Measurements from ENCODE around the gene SAMD10. TPM values are rescaled to one million over a fixed set of nuclear protein-coding genes. Genes with fewer than 3 reads are reported as not detected.
A peak's percentile ranks its signal among the peaks of the same experiment; 100 is the strongest.

The SAMD10 gene
- polyA plus RNA-seq, 1 donor = 5.0 TPM

GRCh38 chr20:63968928-63969760 lies 10.3 kb downstream of the SAMD10 start:
- peak in 1 of 2 donors; percentile 49 for DNase-seq
- H3K27ac ChIP-seq (ENCODE audit: low read length) = no peak overlapping the region

GRCh38 chr20:63968136-63968927 lies 11.1 kb downstream of the SAMD10 start:
- 100% methylated on average over 1 of the region's 14 CpGs for WGBS (ENCODE audit: insufficient coverage, low lambda C conversion rate)

More at GRCh38 chr20:63968928-63969760, 10.3 kb downstream of the SAMD10 start:
- Histone ChIP-seq H3K9me3 (ENCODE audit: control insufficient read depth, low read depth, low read length) (peaks cover 34% of the 10 kb centered on the region), H3K4me1 (ENCODE audit: control insufficient read depth, insufficient read depth, low read length) (peaks cover 14% of the 10 kb centered on the region), H3K4me3 (ENCODE audit: low read length) (peak overlapping the region; percentile 45), H3K36me3 (ENCODE audit: control insufficient read depth, insufficient read depth, low read length) (peaks cover 18% of the 10 kb centered on the region), H3K27me3 (ENCODE audit: control insufficient read depth, insufficient read depth, low read length) (peaks cover 6% of the 10 kb centered on the region)
- WGBS (ENCODE audit: insufficient coverage, low lambda C conversion rate) = no CpG with 5 or more reads among the region's 70 CpGs

GRCh38 chr20:63967330-63968135 lies 11.9 kb downstream of the SAMD10 start:
- Histone ChIP-seq H3K27ac (ENCODE audit: low read length) (no peak overlapping the region), H3K4me1 (ENCODE audit: control insufficient read depth, insufficient read depth, low read length) (peaks cover 11% of the 10 kb centered on the region), H3K9me3 (ENCODE audit: control insufficient read depth, low read depth, low read length) (peaks cover 49% of the 10 kb centered on the region), H3K4me3 (ENCODE audit: low read length) (no peak overlapping the region), H3K27me3 (ENCODE audit: control insufficient read depth, insufficient read depth, low read length) (peaks cover 6% of the 10 kb centered on the region), H3K36me3 (ENCODE audit: control insufficient read depth, insufficient read depth, low read length) (peaks cover 28% of the 10 kb centered on the region)
- no CpG with 5 or more reads among the region's 28 CpGs for WGBS (ENCODE audit: insufficient coverage, low lambda C conversion rate)
- DNase-seq = no peak

More at GRCh38 chr20:63968136-63968927, 11.1 kb downstream of the SAMD10 start:
- DNase-seq = no peak
- Histone ChIP-seq H3K4me1 (ENCODE audit: control insufficient read depth, insufficient read depth, low read length) (peaks cover 11% of the 10 kb centered on the region), H3K27ac (ENCODE audit: low read length) (no peak overlapping the region), H3K4me3 (ENCODE audit: low read length) (peak overlapping the region; percentile 45), H3K36me3 (ENCODE audit: control insufficient read depth, insufficient read depth, low read length) (peaks cover 23% of the 10 kb centered on the region), H3K27me3 (ENCODE audit: control insufficient read depth, insufficient read depth, low read length) (peaks cover 6% of the 10 kb centered on the region), H3K9me3 (ENCODE audit: control insufficient read depth, low read depth, low read length) (peaks cover 42% of the 10 kb centered on the region)

GRCh38 chr20:63966944-63967322 lies 12.5 kb downstream of the SAMD10 start:
- WGBS (ENCODE audit: insufficient coverage, low lambda C conversion rate) = no CpG with 5 or more reads among the region's 13 CpGs
- DNase-seq = no peak
- Histone ChIP-seq H3K9me3 (ENCODE audit: control insufficient read depth, low read depth, low read length) (peaks cover 52% of the 10 kb centered on the region), H3K4me3 (ENCODE audit: low read length) (no peak overlapping the region), H3K4me1 (ENCODE audit: control insufficient read depth, insufficient read depth, low read length) (peaks cover 11% of the 10 kb centered on the region), H3K27me3 (ENCODE audit: control insufficient read depth, insufficient read depth, low read length) (peaks cover 6% of the 10 kb centered on the region), H3K27ac (ENCODE audit: low read length) (no peak overlapping the region), H3K36me3 (ENCODE audit: control insufficient read depth, insufficient read depth, low read length) (peaks cover 32% of the 10 kb centered on the region)

GRCh38 chr20:63966172-63966943 lies 13.1 kb downstream of the SAMD10 start:
- no CpG with 5 or more reads among the region's 27 CpGs for WGBS (ENCODE audit: insufficient coverage, low lambda C conversion rate)
- DNase-seq = no peak

GRCh38 chr20:63964412-63964811 lies 15.0 kb downstream of the SAMD10 start:
- H3K9me3 ChIP-seq (ENCODE audit: control insufficient read depth, low read depth, low read length) = peaks cover 52% of the 10 kb centered on the region
- WGBS (ENCODE audit: insufficient coverage, low lambda C conversion rate) = no CpG with 5 or more reads among the region's 16 CpGs
- H3K4me1 ChIP-seq (ENCODE audit: control insufficient read depth, insufficient read depth, low read length) = peaks cover 8% of the 10 kb centered on the region
- no peak overlapping the region for H3K27ac ChIP-seq (ENCODE audit: low read length)
- peaks cover 42% of the 10 kb centered on the region for H3K36me3 ChIP-seq (ENCODE audit: control insufficient read depth, insufficient read depth, low read length)
- H3K27me3 ChIP-seq (ENCODE audit: control insufficient read depth, insufficient read depth, low read length) = no peaks in the 10 kb centered on the region
- no peak overlapping the region for H3K4me3 ChIP-seq (ENCODE audit: low read length)
- DNase-seq = no peak

More at GRCh38 chr20:63966172-63966943, 13.1 kb downstream of the SAMD10 start:
- peaks cover 6% of the 10 kb centered on the region for H3K27me3 ChIP-seq (ENCODE audit: control insufficient read depth, insufficient read depth, low read length)
- H3K9me3 ChIP-seq (ENCODE audit: control insufficient read depth, low read depth, low read length) = peaks cover 52% of the 10 kb centered on the region
- no peak overlapping the region for H3K4me3 ChIP-seq (ENCODE audit: low read length)
- H3K27ac ChIP-seq (ENCODE audit: low read length) = no peak overlapping the region
- H3K4me1 ChIP-seq (ENCODE audit: control insufficient read depth, insufficient read depth, low read length) = peaks cover 11% of the 10 kb centered on the region
- peaks cover 36% of the 10 kb centered on the region for H3K36me3 ChIP-seq (ENCODE audit: control insufficient read depth, insufficient read depth, low read length)

- Histone ChIP-seq H3K4me3 (ENCODE audit: low read length) (no peak overlapping the region), H3K27me3 (ENCODE audit: control insufficient read depth, insufficient read depth, low read length) (no peaks in the 10 kb centered on the region), H3K4me1 (ENCODE audit: control insufficient read depth, insufficient read depth, low read length) (peaks cover 4% of the 10 kb centered on the region), H3K9me3 (ENCODE audit: control insufficient read depth, low read depth, low read length) (peaks cover 52% of the 10 kb centered on the region), H3K36me3 (ENCODE audit: control insufficient read depth, insufficient read depth, low read length) (peaks cover 43% of the 10 kb centered on the region), H3K27ac (ENCODE audit: low read length) (no peak overlapping the region)
- no peak for DNase-seq
- WGBS (ENCODE audit: insufficient coverage, low lambda C conversion rate) = no CpG with 5 or more reads among the region's 16 CpGs
Measured at GRCh38 chr20:63963784-63964301, 15.6 kb downstream of the SAMD10 start.

- DNase-seq = no peak
- no peak overlapping the region for H3K27ac ChIP-seq (ENCODE audit: low read length)
- WGBS (ENCODE audit: insufficient coverage, low lambda C conversion rate) = no CpG with 5 or more reads among the region's 27 CpGs
Measured at GRCh38 chr20:63963348-63963741, 16.1 kb downstream of the SAMD10 start.

GRCh38 chr20:63962426-63963347 lies 16.8 kb downstream of the SAMD10 start:
- peaks cover 43% of the 10 kb centered on the region for H3K9me3 ChIP-seq (ENCODE audit: control insufficient read depth, low read depth, low read length)
- no peak overlapping the region for H3K27ac ChIP-seq (ENCODE audit: low read length)
- no peak for DNase-seq
- H3K27me3 ChIP-seq (ENCODE audit: control insufficient read depth, insufficient read depth, low read length) = no peaks in the 10 kb centered on the region
- H3K4me1 ChIP-seq (ENCODE audit: control insufficient read depth, insufficient read depth, low read length) = peaks cover 2% of the 10 kb centered on the region
- H3K4me3 ChIP-seq (ENCODE audit: low read length) = no peak overlapping the region
- WGBS (ENCODE audit: insufficient coverage, low lambda C conversion rate) = no CpG with 5 or more reads among the region's 61 CpGs
- H3K36me3 ChIP-seq (ENCODE audit: control insufficient read depth, insufficient read depth, low read length) = peaks cover 41% of the 10 kb centered on the region

More at GRCh38 chr20:63963348-63963741, 16.1 kb downstream of the SAMD10 start:
- no peak overlapping the region for H3K4me3 ChIP-seq (ENCODE audit: low read length)
- peaks cover 43% of the 10 kb centered on the region for H3K36me3 ChIP-seq (ENCODE audit: control insufficient read depth, insufficient read depth, low read length)
- no peaks in the 10 kb centered on the region for H3K27me3 ChIP-seq (ENCODE audit: control insufficient read depth, insufficient read depth, low read length)
- no peaks in the 10 kb centered on the region for H3K4me1 ChIP-seq (ENCODE audit: control insufficient read depth, insufficient read depth, low read length)
- H3K9me3 ChIP-seq (ENCODE audit: control insufficient read depth, low read depth, low read length) = peaks cover 49% of the 10 kb centered on the region

All from large intestine (tissue), 3 donors.